GM19324 (cell line): ENCODE measurements around the gene KHDC4.
A peak's percentile ranks its signal among the peaks of the same experiment; 100 is the strongest.
"Not testable (repeated sequence)": the region's sequence is repeated elsewhere in the genome, so short reads cannot be mapped to it uniquely, and the experiment has no call there.

Source experiments
- ATAC-seq: cut with Tn5 transposase; IDR thresholded peaks from one replicate; pipeline ENCODE4 v1.9.1; 2021; ENCODE audit warnings: mild to moderate bottlenecking, moderate library complexity; ENCODE audit not compliant: unreplicated experiment, low FRiP score

Gene KHDC4

DNA sequence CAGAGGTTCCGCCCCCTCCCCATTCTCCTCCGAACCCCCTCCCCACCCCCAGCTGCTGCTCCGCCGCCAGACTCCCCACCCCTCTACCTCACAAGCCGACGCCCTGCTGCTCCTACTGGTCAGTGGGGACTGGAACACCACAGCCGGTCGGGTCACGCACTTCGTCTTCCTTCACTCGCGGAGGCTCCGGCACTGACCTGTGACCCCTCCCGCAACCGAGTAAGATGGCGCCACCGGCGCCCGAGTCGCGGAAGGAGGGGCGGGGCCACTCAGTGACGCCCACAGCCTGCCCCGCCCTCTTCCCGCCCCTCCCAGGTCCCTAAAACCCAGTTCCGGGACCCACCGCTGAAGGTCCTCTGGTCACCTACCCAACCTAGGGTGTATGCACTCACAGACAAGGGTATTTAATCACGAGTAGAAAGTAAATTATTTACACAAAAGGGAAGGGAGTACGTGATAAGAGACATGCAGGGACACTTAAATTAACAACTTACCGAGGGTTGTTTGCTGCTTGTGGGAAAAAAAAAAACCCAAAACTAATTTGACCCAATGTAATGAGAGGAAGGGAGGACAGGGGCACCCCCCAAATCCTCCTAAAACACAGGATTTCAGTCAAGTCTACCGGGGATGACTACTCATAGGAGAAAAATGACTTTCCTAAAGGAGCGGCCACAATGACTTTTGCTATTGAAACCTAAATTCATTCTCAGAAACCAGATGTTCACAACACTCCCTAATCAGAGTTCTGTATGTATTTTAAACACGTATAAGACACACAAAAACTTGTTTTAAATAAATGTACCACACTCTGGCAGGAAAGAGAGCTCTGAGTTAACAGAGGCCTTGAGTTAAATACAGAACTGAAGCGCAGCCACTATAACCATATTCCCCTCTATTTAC lies 22.8 kb downstream of the KHDC4 start, which contains the start of gene RIT1:
TSS of gene RIT1 (minus strand) at position 194 of the 900 bp plus-strand sequence. CDS start 588 bp downstream, outside the sequence.
- peak; percentile 80 for ATAC-seq

GRCh38 chr1:155910621-155911121 lies 23.5 kb downstream of the KHDC4 start:
- no peak for ATAC-seq

GRCh38 chr1:155909894-155910293 lies 24.3 kb downstream of the KHDC4 start:
- no peak for ATAC-seq

GRCh38 chr1:155904261-155904660 lies 30.0 kb downstream of the KHDC4 start:
- ATAC-seq, result no peak

DNA sequence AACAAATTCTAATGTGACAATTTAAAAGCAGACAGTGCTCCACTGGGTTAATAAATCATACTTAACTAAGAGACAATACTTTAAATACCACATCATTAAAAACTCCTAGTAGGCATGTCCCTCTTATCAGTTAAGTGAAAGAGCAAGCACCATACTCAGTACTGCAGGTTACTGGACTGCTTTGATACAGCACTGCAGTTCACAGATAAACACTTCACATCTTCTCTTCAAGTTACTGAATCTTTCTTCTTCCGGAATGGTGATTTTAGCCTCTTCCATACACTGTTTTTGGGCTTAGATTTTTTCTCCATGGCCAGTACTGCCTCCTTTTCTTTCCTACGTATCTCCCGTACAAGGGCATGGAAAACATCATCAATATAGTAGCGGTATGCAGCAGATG lies 34.1 kb downstream of the KHDC4 start:
- no peak for ATAC-seq

- no peak for ATAC-seq
Measured at GRCh38 chr1:155899683-155900082, 34.5 kb downstream of the KHDC4 start.

- ATAC-seq, result no peak
Measured at GRCh38 chr1:155898888-155899287, 35.3 kb downstream of the KHDC4 start.

DNA sequence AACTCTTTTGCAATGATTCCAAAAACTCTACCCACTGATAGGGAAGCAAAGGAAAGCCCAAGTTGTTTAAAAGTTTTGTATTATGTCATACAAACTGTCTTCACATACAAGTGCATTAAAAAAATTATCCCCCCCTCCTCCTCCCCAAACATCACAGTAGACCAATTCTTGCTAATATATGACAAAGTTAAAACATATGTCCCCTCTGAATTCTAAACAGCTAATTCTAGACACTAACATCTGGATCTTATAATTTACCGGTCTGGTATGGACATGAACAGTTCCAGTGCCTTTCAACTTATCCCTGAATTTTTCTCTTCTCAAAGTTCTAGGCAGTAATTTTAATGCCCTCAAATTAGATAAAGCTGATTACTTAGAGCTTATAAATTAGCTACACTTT lies 36.5 kb downstream of the KHDC4 start:
- no peak for ATAC-seq

- ATAC-seq, result not testable (repeated sequence)
Measured at GRCh38 chr1:155896476-155896875, 37.7 kb downstream of the KHDC4 start.

GRCh38 chr1:155895617-155896016 lies 38.6 kb downstream of the KHDC4 start:
- ATAC-seq, result not testable (repeated sequence)

DNA sequence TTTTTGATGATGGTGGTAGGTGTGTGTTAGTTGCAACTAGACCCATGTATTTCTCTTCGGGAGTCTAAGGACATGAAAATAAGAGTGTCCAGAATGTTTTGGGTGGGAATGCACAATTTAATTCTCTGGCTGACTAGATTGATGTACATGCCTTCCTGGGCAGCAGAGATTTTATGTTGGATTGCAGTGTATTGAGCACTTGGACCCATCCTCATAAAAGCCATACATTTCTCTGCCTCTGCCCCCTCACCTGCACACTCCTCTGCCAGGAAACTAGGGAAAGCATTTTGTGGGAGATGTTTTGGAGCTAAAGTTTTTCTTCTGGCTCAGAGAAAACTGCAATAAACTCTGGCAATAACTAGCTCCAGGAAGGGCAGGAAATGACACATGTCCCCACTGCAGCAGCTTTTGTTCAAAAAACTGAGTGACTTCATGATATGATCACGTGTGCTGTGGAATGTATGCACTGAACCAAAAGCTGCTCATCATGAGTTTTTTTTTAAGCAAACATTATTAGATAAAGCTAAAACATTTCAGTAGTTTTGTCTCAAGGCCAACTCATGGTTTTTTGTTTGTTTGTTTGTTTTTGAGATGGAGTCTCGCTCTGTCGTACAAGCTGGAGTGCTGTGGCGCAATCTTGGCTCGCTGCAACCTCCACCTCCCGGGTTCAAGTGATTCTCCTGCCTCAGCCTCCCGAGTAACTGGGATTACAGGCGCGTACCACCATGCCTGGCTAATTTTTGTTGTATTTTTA lies 40.6 kb downstream of the KHDC4 start:
- ATAC-seq, result no peak

GRCh38 chr1:155892796-155893195 lies 41.4 kb downstream of the KHDC4 start:
- ATAC-seq, result no peak

DNA sequence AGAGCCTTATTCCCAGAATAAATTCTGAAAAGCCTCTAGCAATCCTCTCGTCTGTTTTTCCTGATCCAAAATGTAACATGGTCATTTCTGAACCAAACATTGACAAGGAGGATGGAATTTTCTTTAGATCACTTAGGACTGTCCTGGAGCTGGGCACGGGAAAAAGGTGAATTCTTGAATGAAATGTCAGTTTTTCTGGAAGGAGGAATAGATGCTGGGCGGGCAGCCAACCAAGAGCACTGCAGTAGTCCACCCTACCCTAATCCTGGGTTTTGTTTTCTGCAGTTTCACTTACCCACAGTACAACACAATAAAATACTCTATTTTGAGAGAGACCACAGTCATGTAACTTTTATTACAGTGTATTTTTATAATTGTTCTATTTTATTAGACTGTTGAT lies 44.0 kb downstream of the KHDC4 start:
- ATAC-seq, result no peak

- no peak for ATAC-seq
Measured at GRCh38 chr1:155889566-155889965, 44.6 kb downstream of the KHDC4 start.

DNA sequence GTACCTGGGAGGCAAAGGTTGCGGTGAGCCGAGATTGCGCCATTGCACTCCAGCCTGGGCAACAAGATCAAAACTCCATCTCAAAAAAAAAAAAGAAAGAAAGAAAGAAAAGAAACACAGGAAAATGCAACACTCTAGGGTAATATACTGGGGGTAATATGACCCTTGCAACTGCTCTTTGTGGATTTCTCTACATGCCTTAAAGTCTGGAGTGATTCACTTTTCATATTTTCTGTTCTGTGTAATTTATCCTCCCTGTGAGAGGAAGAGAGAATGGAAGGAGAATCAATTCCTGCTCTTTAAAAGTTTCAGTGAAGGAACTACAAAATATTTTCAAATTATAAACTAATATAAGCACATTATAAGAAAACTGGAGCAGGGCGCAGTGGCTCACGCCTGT lies 45.7 kb downstream of the KHDC4 start:
- no peak for ATAC-seq

DNA sequence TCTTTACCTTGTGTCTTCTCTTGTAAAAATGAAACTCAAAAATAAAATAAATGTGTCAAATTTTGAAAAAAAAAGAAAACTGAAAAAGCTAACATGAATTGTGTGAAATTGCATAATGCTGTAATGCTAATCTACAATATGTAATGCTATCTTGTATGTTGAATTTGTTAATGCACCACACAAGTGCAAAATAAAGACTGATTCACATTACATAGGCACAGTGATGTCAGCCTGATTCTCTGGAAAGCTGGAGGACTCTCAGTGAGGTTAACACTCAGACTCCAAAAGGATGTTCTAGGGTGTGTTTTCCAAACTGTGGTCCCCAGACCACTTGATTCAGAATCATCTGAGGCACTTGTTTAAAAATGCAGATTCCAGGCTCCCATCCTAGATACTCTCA lies 49.2 kb downstream of the KHDC4 start:
- ATAC-seq, result no peak

DNA sequence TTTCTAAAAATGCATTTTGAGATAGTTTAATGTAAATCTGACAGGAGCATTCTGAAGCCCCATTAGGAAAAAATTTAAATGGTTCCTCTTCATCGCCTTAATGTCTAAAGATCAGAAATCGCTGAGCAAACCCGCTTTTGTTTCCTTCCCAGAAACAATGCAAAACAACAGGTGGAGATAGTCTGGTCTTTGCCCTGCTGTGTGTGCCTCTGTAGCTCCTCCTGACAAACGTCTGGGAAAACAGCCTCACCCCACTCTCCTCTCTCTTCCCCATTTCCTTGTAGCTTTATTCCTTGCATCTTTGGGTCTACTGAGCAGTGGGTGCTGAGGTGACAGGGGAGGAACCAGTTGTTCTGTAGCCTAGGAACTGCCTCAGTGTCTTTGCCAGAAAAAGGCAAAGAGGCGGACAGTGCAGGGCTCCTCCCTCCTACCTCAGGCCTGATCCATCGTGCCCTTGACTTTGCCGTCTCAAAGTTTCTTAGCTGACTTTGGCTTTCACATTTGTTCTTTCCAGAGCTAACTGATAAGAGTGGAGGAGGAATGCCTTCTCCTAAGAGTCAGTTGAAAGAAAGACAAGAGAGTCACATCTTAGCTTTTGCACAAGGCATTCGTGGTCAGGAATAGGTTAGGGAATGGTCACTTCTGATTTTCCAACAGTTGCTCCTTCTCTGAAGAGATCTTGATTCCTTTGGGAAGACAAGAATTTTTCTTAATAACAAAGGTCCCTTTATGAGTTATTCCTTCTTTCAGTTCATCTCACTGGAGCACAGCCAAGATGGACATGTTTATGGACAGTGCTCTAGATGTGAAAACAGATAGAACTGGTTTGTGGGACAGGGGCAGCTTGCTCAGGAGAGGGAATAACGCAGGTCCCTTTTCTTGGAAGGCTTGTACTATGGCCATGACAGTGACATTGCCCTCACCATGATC lies 49.9 kb downstream of the KHDC4 start:
- no peak for ATAC-seq

GRCh38 chr1:155882766-155883165 lies 51.4 kb downstream of the KHDC4 start:
- ATAC-seq, result no peak

- ATAC-seq, result no peak
Measured at GRCh38 chr1:155882235-155882634, 52.0 kb downstream of the KHDC4 start.

GRCh38 chr1:155880950-155881349 lies 53.3 kb downstream of the KHDC4 start:
- no peak for ATAC-seq
